Measurements from ENCODE around the gene CPNE4.

- TF ChIP-seq CTCF (IDR thresholded peaks at IDR 0.05; ENCODE audit: low read length), result no peak
- TF ChIP-seq EZH2 (optimal IDR thresholded peaks at IDR 0.05; ENCODE audit: low read depth, low read length), result no peak
These were observed 44.3 kb upstream of the CPNE4 start for GRCh38 chr3:132079147-132079546.
